Non-pigmented ciliary epithelial cell (primary cell): ENCODE measurements around the gene QPCT.
"Not testable (repeated sequence)": the region's sequence is repeated elsewhere in the genome, so short reads cannot be mapped to it uniquely, and the experiment has no call there.

ENCODE experiments used
- DNase-seq: peaks from one replicate; pipeline ENCODE4 v3.0.0-alpha.2; 2010; ENCODE audit warnings: low read depth

QPCT gene

GRCh38 chr2:37358466-37358865 is 14.0 kb downstream of the QPCT start:
- no peak for DNase-seq

GRCh38 chr2:37361216-37361815 is 16.9 kb downstream of the QPCT start:
- DNase-seq, result no peak

GRCh38 chr2:37361994-37362698 is 17.7 kb downstream of the QPCT start:
- DNase-seq, result no peak

GRCh38 chr2:37364351-37364750 is 19.9 kb downstream of the QPCT start:
- DNase-seq, result no peak

- DNase-seq, result no peak
Measured at GRCh38 chr2:37365669-37366068, 21.2 kb downstream of the QPCT start.

GRCh38 chr2:37366773-37367172 is 22.3 kb downstream of the QPCT start:
- no peak for DNase-seq

- DNase-seq, result no peak
Measured at GRCh38 chr2:37367310-37367709, 22.9 kb downstream of the QPCT start.

- DNase-seq, result no peak
Measured at GRCh38 chr2:37367984-37368383, 23.6 kb downstream of the QPCT start.

- no peak for DNase-seq
Measured at GRCh38 chr2:37370666-37371065, 26.2 kb downstream of the QPCT start.

- no peak for DNase-seq
Measured at GRCh38 chr2:37372000-37372399, 27.6 kb downstream of the QPCT start.

GRCh38 chr2:37375741-37376288 is 31.4 kb downstream of the QPCT start:
- DNase-seq, result no peak

GRCh38 chr2:37376421-37377186 is 32.2 kb downstream of the QPCT start:
- no peak for DNase-seq

GRCh38 chr2:37377187-37377532 is 32.7 kb downstream of the QPCT start:
- DNase-seq, result no peak

- DNase-seq, result peak; percentile 74
Measured at GRCh38 chr2:37378411-37378810, 34.0 kb downstream of the QPCT start.

GRCh38 chr2:37379881-37380296 is 35.5 kb downstream of the QPCT start:
- DNase-seq, result no peak

GRCh38 chr2:37380787-37381186 is 36.4 kb downstream of the QPCT start:
- DNase-seq, result not testable (repeated sequence)

- not testable (repeated sequence) for DNase-seq
Measured at GRCh38 chr2:37384261-37384660, 39.8 kb downstream of the QPCT start.

GRCh38 chr2:37387148-37387835 is 42.9 kb downstream of the QPCT start:
- no peak for DNase-seq

- DNase-seq, result peak; percentile 63
Measured at GRCh38 chr2:37388074-37388473, 43.6 kb downstream of the QPCT start.

GRCh38 chr2:37389395-37389794 is 45.0 kb downstream of the QPCT start:
- DNase-seq, result no peak

GRCh38 chr2:37389989-37390765 is 45.7 kb downstream of the QPCT start:
- peak; percentile 72 for DNase-seq

GRCh38 chr2:37390777-37391176 is 46.3 kb downstream of the QPCT start:
- DNase-seq, result no peak
